Kidney epithelial cell (primary cell): ENCODE results near the gene LTBR. TPM values are rescaled to one million over a fixed set of nuclear protein-coding genes. Genes with fewer than 3 reads are reported as not detected.

Experiments
- DNase-seq: peaks from one replicate; pipeline ENCODE4 v3.0.0-alpha.2; 2010; ENCODE audit warnings: low read depth
- H3K27me3 ChIP-seq: 2 replicates; pipeline ENCODE4 v1.6.0; 2011; ENCODE audit warnings: low read length; ENCODE audit not compliant: control insufficient read depth, insufficient read depth
- H3K36me3 ChIP-seq: 2 replicates; pipeline ENCODE4 v1.5.1; 2011; ENCODE audit warnings: low read length; ENCODE audit not compliant: control insufficient read depth, insufficient read depth
- H3K4me3 ChIP-seq: 2 replicates; pipeline ENCODE4 v1.5.1; 2011; ENCODE audit warnings: low read depth, mild to moderate bottlenecking, control low read depth, low read length
- total RNA-seq: library from RNA; depleted of rRNA; stranded (reverse); fragments of >200 nt; gene quantifications from 2 replicates; pipeline ENCODE4 v1.2.3, GENCODE V29; 2015
- TF ChIP-seq, protein P1 (sequence below): IDR thresholded peaks from 2 replicates; pipeline ENCODE4 v1.5.1; 2011; ENCODE audit warnings: mild to moderate bottlenecking, moderate library complexity, low read length, control low read depth, inconsistent platforms; ENCODE audit not compliant: insufficient read depth, poor library complexity, severe bottlenecking

LTBR gene
- total RNA-seq, 1 donor from 2014 or later: 134 TPM

DNA sequence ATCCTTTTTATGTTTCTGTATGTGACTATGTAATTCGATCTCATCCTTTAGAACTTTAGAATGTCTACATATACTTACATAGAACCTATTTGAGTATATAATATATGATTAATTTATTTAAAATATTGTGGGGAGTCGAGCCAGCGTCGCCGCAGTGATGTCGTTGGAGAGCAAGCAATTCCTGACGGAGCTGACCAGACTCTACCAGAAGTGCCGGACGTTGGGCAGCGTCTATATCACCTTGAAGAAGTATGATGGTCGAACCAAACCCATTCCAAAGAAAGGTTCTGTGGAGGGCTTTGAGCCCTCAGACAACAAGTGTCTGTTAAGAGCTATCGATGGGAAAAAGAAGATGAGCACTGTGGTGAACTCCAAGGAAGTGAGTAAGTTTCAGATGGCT, 54.4 kb downstream of the LTBR start:
- no peak for DNase-seq
- TF ChIP-seq, protein P1, sequence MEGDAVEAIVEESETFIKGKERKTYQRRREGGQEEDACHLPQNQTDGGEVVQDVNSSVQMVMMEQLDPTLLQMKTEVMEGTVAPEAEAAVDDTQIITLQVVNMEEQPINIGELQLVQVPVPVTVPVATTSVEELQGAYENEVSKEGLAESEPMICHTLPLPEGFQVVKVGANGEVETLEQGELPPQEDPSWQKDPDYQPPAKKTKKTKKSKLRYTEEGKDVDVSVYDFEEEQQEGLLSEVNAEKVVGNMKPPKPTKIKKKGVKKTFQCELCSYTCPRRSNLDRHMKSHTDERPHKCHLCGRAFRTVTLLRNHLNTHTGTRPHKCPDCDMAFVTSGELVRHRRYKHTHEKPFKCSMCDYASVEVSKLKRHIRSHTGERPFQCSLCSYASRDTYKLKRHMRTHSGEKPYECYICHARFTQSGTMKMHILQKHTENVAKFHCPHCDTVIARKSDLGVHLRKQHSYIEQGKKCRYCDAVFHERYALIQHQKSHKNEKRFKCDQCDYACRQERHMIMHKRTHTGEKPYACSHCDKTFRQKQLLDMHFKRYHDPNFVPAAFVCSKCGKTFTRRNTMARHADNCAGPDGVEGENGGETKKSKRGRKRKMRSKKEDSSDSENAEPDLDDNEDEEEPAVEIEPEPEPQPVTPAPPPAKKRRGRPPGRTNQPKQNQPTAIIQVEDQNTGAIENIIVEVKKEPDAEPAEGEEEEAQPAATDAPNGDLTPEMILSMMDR: no peak
- Histone ChIP-seq H3K36me3 (no peaks in the 10 kb centered on the region), H3K27me3 (no peaks in the 10 kb centered on the region), H3K4me3 (no peak overlapping the region)

DNA sequence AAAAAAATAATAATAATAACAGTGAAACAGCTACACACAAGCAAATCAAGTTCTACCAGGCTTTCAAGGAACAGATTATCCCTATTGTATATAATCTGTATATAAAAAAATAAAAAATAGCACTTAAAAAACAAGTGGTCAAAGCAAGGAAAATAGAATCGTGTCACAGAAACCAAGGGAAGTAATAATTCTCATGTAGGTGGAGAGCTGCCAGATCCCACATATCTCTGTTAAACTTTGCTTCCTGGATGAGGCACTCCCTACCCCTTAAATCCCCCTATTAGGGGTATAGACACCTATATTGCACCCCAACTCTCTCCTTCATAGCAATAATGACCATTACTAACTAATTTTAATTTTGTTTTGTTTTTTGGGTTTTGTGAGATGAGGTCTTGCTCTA, 56.4 kb downstream of the LTBR start:
- DNase-seq: no peak
- H3K36me3 ChIP-seq: no peaks in the 10 kb centered on the region
- H3K27me3 ChIP-seq: no peaks in the 10 kb centered on the region
- no peak overlapping the region for H3K4me3 ChIP-seq
- TF ChIP-seq, protein P1: no peak

Other genes with a start within 250 kb of the LTBR start
- 241 and 248 TPM in 2 replicates for gene CD9, start 183.8 kb upstream of the LTBR start, total RNA-seq
- gene PLEKHG6, start 73.5 kb upstream of the LTBR start, total RNA-seq: 2.3 and 3.3 TPM in 2 replicates
- gene TNFRSF1A, start 42.1 kb upstream of the LTBR start, total RNA-seq: 115 and 143 TPM in 2 replicates
- 10.4 and 11.1 TPM in 2 replicates for gene SCNN1A, start 8.6 kb upstream of the LTBR start, total RNA-seq
- not detected in 2 replicates for gene CD27, start 60.8 kb downstream of the LTBR start, total RNA-seq
- gene TAPBPL, start 67.9 kb downstream of the LTBR start, total RNA-seq: 14.4 and 18.9 TPM in 2 replicates
- 1.6 and 4.8 TPM in 2 replicates for gene VAMP1, start 86.5 kb downstream of the LTBR start, total RNA-seq
- 63.7 and 78.3 TPM in 2 replicates for gene MRPL51, start 109.1 kb downstream of the LTBR start, total RNA-seq
- 62.3 and 98.0 TPM in 2 replicates for gene NCAPD2, start 109.9 kb downstream of the LTBR start, total RNA-seq
- gene GAPDH, start 150.4 kb downstream of the LTBR start, total RNA-seq: 3,951 and 4,700 TPM in 2 replicates
- gene IFFO1, start 171.9 kb downstream of the LTBR start, total RNA-seq: 9.9 and 12.4 TPM in 2 replicates
- gene NOP2, start 184.1 kb downstream of the LTBR start, total RNA-seq: 52.4 and 62.2 TPM in 2 replicates
- gene CHD4, start 223.2 kb downstream of the LTBR start, total RNA-seq: 276 and 287 TPM in 2 replicates